Fibroblast of villous mesenchyme (primary cell): ENCODE measurements around the gene DEFB119. TPM values are rescaled to one million over a fixed set of nuclear protein-coding genes. Genes with fewer than 3 reads are reported as not detected.

Source experiments
- DNase-seq: peaks from one replicate; pipeline ENCODE4 v3.0.0-alpha.2; 2010; ENCODE audit warnings: low read depth
- H3K4me3 ChIP-seq: 2 replicates; pipeline ENCODE4 v1.5.1; 2011; ENCODE audit warnings: low read depth, mild to moderate bottlenecking, low read length
- small RNA-seq: library from RNA; depleted of rRNA; stranded (forward); fragments of <200 nt; gene quantifications from one replicate; pipeline ENCODE3, GENCODE V24; 2012
- total RNA-seq: library from RNA; depleted of rRNA; stranded (reverse); fragments of >200 nt; gene quantifications from 2 replicates; pipeline ENCODE4 v1.2.3, GENCODE V29; 2012
- TF ChIP-seq, protein P1 (sequence below): IDR thresholded peaks from 2 replicates; pipeline ENCODE4 v1.5.1; 2012; ENCODE audit warnings: low read depth, mild to moderate bottlenecking, low read length; ENCODE audit not compliant: insufficient read depth

The DEFB119 gene
- total RNA-seq, 1 donor, result not detected

GRCh38 chr20:31363295-31363694 is 27.1 kb downstream of the DEFB119 start:
- H3K4me3 ChIP-seq, result no peak overlapping the region
- TF ChIP-seq, protein P1, sequence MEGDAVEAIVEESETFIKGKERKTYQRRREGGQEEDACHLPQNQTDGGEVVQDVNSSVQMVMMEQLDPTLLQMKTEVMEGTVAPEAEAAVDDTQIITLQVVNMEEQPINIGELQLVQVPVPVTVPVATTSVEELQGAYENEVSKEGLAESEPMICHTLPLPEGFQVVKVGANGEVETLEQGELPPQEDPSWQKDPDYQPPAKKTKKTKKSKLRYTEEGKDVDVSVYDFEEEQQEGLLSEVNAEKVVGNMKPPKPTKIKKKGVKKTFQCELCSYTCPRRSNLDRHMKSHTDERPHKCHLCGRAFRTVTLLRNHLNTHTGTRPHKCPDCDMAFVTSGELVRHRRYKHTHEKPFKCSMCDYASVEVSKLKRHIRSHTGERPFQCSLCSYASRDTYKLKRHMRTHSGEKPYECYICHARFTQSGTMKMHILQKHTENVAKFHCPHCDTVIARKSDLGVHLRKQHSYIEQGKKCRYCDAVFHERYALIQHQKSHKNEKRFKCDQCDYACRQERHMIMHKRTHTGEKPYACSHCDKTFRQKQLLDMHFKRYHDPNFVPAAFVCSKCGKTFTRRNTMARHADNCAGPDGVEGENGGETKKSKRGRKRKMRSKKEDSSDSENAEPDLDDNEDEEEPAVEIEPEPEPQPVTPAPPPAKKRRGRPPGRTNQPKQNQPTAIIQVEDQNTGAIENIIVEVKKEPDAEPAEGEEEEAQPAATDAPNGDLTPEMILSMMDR, result no peak
- no peak for DNase-seq

GRCh38 chr20:31355981-31356380 is 34.4 kb downstream of the DEFB119 start:
- H3K4me3 ChIP-seq, result no peak overlapping the region
- TF ChIP-seq, protein P1, result no peak
- DNase-seq, result no peak

DNA sequence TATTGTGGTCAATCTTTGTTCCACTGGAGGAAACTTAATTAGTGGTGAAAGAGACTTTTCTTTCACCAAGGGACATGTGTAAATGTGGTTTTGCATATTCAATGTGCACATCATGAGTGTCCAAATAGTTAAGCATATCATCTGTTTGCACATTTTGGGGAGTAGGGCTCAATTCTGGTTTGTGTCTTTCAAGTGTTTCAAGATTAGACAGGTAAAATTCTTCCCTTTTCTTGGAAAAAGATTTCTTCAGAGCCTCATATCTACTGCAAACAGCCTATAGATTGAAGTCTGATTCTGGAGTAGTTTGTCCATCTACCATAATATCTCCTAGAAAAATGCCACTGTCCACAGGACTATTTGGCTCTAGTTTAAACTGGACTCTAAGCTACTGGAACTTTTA is 48.9 kb downstream of the DEFB119 start:
- TF ChIP-seq, protein P1, result no peak
- DNase-seq, result no peak

GRCh38 chr20:31330893-31331292 is 59.5 kb downstream of the DEFB119 start:
- TF ChIP-seq, protein P1, result no peak
- no peak overlapping the region for H3K4me3 ChIP-seq
- no peak for DNase-seq

More for the DNA sequence above, 48.9 kb downstream of the DEFB119 start:
- H3K4me3 ChIP-seq, result no peak overlapping the region

Small RNAs within 50 kb of the gene (small RNA-seq; reads per million reads assigned to genes)
- gene DEFB117 (not detected), gene RF00561 (not detected), gene RNA5SP480 (not detected)

Other genes with a start within 250 kb of the DEFB119 start
- gene DEFB115, start 132.9 kb downstream of the DEFB119 start, total RNA-seq, result not detected in 2 replicates
- not detected in 2 replicates for gene DEFB116, start 82.0 kb downstream of the DEFB119 start, total RNA-seq
- gene DEFB118, start 22.0 kb downstream of the DEFB119 start, total RNA-seq, result not detected in 2 replicates
- gene DEFB121, start 15.6 kb upstream of the DEFB119 start, total RNA-seq, result not detected in 2 replicates
- gene DEFB123, start 50.0 kb upstream of the DEFB119 start, total RNA-seq, result not detected in 2 replicates
- gene DEFB124, start 84.5 kb upstream of the DEFB119 start, total RNA-seq, result not detected in 2 replicates
- not detected in 2 replicates for gene REM1, start 84.7 kb upstream of the DEFB119 start, total RNA-seq
- 70.5 and 91.1 TPM in 2 replicates for gene HM13, start 123.9 kb upstream of the DEFB119 start, total RNA-seq
- 18.0 and 27.2 TPM in 2 replicates for gene ID1, start 214.7 kb upstream of the DEFB119 start, total RNA-seq
- not detected in 2 replicates for gene COX4I2, start 247.3 kb upstream of the DEFB119 start, total RNA-seq